Subcutaneous abdominal adipose tissue (tissue), 5 donors: ENCODE results near the gene PHF13.
A peak's percentile ranks its signal among the peaks of the same experiment; 100 is the strongest.

Experiments used
- H3K27ac ChIP-seq: one replicate; pipeline ENCODE4 v1.7.0; 2013; ENCODE audit warnings: low read depth, mild to moderate bottlenecking, inconsistent platforms, low read length, moderate library complexity
- H3K27me3 ChIP-seq, 5 donors: one replicate each; pipeline ENCODE4 v1.7.0; 2013; ENCODE audit warnings: low read length in 5 of 5, inconsistent platforms in 1 of 5; ENCODE audit not compliant: control insufficient read depth in 5 of 5, insufficient read depth in 4 of 5
- H3K36me3 ChIP-seq, 5 donors: one replicate each; pipeline ENCODE4 v1.7.0; 2013; ENCODE audit warnings: low read length in 5 of 5; ENCODE audit not compliant: control insufficient read depth in 5 of 5, insufficient read depth in 5 of 5
- H3K4me1 ChIP-seq, 5 donors: one replicate each; pipeline ENCODE4 v1.7.0; 2013; ENCODE audit warnings: low read length in 5 of 5, mild to moderate bottlenecking in 3 of 5, moderate library complexity in 1 of 5; ENCODE audit not compliant: control insufficient read depth in 5 of 5, insufficient read depth in 5 of 5
- H3K4me3 ChIP-seq, 5 donors: one replicate each; pipeline ENCODE4 v1.7.0; 2013; ENCODE audit warnings: low read length in 5 of 5, low read depth in 1 of 5
- H3K9ac ChIP-seq, 5 donors: one replicate each; pipeline ENCODE4 v1.7.0; 2013; ENCODE audit warnings: low read length in 5 of 5, mild to moderate bottlenecking in 4 of 5, moderate library complexity in 3 of 5
- H3K9me3 ChIP-seq, 5 donors: one replicate each; pipeline ENCODE4 v1.7.0; 2013; ENCODE audit warnings: low read length in 5 of 5; ENCODE audit not compliant: control insufficient read depth in 5 of 5
- donor health status: healthy.
- donor health status: healthy.
- donor health status: healthy.
- donor health status: healthy.
- donor health status: healthy.

Gene PHF13

GRCh38 chr1:6614929-6615785, 1.6 kb downstream of the PHF13 start:
- Histone ChIP-seq H3K36me3 (peaks cover 0 to 20% (median 9%) of the 10 kb centered on the region in 5 donors), H3K9me3 (no peaks in the 10 kb centered on the region), H3K4me1 (peaks cover 3 to 49% (median 31%) of the 10 kb centered on the region in 5 donors), H3K27me3 (no peaks in the 10 kb centered on the region), H3K27ac (peak overlapping the region; percentile 67), H3K9ac (peak overlapping the region in 4 of 5 donors; percentile 53 to 80 (median 76)), H3K4me3 (peak overlapping the region; percentile 59 to 78 (median 67))

- Histone ChIP-seq H3K27me3 (no peaks in the 10 kb centered on the region), H3K36me3 (peaks cover 0 to 43% (median 29%) of the 10 kb centered on the region in 5 donors), H3K9me3 (no peaks in the 10 kb centered on the region), H3K4me1 (peaks cover 5 to 59% (median 42%) of the 10 kb centered on the region in 5 donors), H3K4me3 (no peak overlapping the region), H3K9ac (no peak overlapping the region), H3K27ac (no peak overlapping the region)
Measured at GRCh38 chr1:6619045-6619444, 5.5 kb downstream of the PHF13 start.

DNA sequence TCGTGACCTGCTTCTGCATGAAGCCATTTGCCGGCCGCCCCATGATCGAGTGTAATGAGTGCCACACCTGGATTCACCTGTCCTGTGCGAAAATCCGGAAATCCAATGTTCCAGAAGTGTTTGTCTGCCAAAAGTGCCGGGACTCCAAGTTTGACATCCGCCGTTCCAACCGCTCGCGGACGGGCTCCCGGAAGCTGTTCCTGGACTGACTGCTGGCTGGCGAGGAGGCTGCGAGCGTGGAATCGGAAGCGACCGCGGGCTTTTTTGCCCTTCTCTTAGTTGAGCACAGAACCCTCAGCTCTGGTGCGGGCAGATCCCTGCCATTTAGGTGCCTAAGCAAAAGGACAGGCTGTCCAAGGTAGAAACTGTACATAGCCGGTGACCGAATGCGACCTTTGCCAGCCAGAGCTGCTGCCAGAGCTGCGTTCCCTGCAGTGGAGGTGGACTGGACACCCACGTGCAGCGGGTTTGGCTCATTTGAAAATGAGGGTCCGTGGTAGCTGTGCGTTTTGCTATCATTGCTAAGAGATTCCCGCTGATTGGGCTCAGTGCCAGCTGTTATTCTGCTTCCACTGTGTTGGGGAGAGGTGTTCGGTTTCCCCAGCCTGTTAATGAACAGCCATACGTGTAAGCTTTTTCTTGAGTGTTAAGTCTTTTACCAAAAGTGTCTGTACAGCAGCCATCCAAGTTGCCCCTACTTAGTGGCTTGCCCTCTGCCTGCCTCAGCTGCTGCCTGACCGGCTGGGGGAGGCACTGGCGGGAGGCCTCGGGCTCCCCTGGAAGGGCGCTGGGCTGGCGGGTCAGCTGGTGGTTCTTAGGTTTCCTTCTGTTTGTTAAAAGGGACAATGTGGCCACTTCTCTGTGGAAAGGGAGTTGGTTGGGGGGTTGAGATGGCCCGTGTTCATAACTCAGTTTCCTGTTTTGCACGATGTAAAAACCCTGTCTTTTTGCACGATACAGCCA, 8.2 kb downstream of the PHF13 start:
- H3K9ac ChIP-seq: peak overlapping the region in 3 of 5 donors; percentile 8 to 53 (median 16)
- H3K4me1 ChIP-seq: peaks cover 8 to 64% (median 51%) of the 10 kb centered on the region in 5 donors
- no peaks in the 10 kb centered on the region for H3K9me3 ChIP-seq
- peaks cover 0 to 43% (median 29%) of the 10 kb centered on the region in 5 donors for H3K36me3 ChIP-seq
- peak overlapping the region in 2 of 5 donors; percentile 13 to 25 for H3K4me3 ChIP-seq
- peak overlapping the region; percentile 95 for H3K27ac ChIP-seq
- H3K27me3 ChIP-seq: no peaks in the 10 kb centered on the region

- H3K36me3 ChIP-seq: peaks cover 0 to 42% (median 31%) of the 10 kb centered on the region in 5 donors
Measured at GRCh38 chr1:6622396-6623152, 9.0 kb downstream of the PHF13 start.

DNA sequence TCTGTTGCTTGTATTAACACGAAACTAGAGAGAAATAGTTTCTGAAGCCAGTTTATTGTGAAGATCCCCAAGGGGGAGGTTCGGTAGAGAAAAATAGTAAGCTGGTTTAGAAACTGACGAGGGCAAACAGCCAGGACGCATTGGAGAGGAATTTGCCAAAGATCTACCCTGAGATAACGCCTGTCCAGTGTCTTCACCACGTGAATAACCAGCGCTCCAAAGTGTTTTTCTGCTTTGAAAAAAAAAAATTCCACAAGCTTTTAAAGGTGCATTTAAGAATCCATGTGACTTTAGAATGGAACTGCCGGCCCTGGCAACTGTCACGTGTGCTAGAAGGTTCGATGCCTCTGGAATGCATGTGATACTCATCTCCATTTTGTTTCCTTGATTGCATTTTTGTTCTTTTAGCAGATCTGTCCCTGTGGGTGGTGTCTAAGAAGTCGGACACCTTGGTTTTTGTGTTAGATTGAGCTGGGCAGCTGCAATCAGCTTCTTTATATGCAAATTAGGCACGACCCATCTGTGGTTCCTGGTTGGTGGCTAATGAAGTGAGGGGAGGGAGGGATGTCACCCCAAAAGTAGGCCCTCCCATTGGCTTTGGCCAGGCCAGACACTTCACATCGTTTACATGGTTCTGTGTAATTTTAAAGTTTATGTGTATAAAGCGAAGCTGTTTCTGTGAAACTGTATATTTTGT, 9.9 kb downstream of the PHF13 start:
- Histone ChIP-seq H3K9ac (peak overlapping the region in 4 of 5 donors; percentile 8 to 56 (median 42)), H3K9me3 (no peaks in the 10 kb centered on the region), H3K27me3 (no peaks in the 10 kb centered on the region), H3K4me1 (peaks cover 9 to 56% (median 51%) of the 10 kb centered on the region in 5 donors), H3K36me3 (peaks cover 0 to 43% (median 34%) of the 10 kb centered on the region in 5 donors), H3K27ac (peak overlapping the region; percentile 95), H3K4me3 (no peak overlapping the region)

More at GRCh38 chr1:6622396-6623152, 9.0 kb downstream of the PHF13 start:
- no peaks in the 10 kb centered on the region for H3K27me3 ChIP-seq
- peak overlapping the region in 2 of 5 donors; percentile 13 to 25 for H3K4me3 ChIP-seq
- no peaks in the 10 kb centered on the region for H3K9me3 ChIP-seq
- peak overlapping the region in 4 of 5 donors; percentile 8 to 56 (median 48) for H3K9ac ChIP-seq
- peaks cover 10 to 64% (median 52%) of the 10 kb centered on the region in 5 donors for H3K4me1 ChIP-seq
- peak overlapping the region; percentile 95 for H3K27ac ChIP-seq

DNA sequence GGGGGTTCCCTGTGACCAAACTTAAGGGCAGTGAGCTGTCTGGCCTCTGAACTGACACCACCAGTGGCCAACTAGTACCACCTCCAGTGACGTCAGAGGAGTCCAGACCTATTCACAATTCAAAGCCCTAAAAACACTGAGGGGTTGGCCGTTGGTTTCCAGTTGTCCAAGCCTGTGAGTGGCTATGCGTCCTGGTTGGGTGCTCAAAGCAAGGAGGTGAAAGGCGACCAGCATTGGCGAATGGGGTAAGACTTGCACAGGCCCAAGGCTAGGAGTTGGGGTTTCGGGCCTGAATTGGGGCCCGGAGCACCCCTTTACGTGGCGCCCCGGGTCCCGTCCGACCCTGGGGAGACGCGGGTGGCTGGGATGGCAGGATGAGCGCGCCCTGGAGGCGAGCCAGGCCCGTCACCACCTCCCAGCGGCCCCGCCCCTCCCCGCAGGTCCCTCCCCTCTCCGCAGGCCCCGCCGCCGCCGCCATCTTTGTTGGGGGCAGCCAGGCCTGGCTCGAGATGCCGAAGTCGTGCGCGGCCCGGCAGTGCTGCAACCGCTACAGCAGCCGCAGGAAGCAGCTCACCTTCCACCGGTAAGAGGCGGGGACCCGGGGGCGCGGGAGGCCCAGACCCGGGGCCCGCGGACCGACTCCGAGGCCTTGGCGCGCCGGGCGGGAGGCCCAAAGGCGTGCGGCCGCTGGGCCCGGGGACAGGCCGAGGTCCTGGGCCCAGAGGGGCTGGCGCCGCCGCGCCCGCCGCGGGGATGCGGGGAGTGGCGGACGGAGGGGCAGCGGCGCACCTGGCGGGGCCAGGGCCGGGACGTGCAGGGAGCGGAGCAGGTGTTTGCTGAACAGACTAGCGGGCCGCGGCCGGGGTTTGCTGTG, 11.4 kb downstream of the PHF13 start, which contains the start of gene THAP3:
Gene THAP3 (plus strand): TSS at position 159 of the 874 bp plus-strand sequence. CDS start 351 bp downstream, at position 510.
- H3K4me1 ChIP-seq: peaks cover 9 to 56% (median 50%) of the 10 kb centered on the region in 5 donors

DNA sequence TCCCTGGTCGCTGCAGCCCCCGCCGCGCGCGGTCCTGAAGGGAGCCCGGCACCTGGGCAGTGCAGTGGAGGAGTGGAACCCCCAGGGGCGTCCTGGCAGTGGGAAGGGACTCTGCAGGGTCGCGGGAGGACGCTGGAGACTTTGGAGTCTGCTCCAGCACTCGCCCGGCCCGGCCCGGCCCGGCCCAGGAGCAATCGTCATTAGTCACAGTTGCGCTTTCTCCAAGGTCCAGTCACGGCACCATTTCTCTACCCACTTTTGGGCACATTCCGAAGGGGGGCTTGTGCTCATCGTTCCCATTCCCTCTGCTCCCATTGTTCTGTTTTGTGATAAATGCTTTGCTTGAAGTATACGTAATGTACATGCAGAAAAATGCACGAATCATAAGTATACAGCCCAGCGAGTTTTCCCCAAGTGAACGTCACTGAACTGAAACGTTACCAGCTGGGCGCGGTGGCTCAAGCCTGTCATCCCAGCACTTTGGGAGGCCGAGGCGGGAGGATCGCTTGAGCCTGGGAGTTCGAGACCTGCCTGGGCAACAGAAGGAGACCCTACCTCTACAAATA, 12.1 kb downstream of the PHF13 start:
- Histone ChIP-seq H3K27me3 (no peaks in the 10 kb centered on the region), H3K4me1 (peaks cover 9 to 56% (median 50%) of the 10 kb centered on the region in 5 donors), H3K36me3 (peaks cover 0 to 49% (median 42%) of the 10 kb centered on the region in 5 donors), H3K27ac (peak overlapping the region; percentile 95), H3K9me3 (no peaks in the 10 kb centered on the region), H3K4me3 (peak overlapping the region; percentile 72 to 85 (median 84)), H3K9ac (peak overlapping the region in 4 of 5 donors; percentile 76 to 84 (median 80))

More for the DNA sequence above, 11.4 kb downstream of the PHF13 start, which contains the start of gene THAP3:
- H3K27ac ChIP-seq: peak within 1 kb of the TSS; percentile 95
- peak within 1 kb of the TSS; percentile 72 to 85 (median 84) for H3K4me3 ChIP-seq
- H3K36me3 ChIP-seq: peaks cover 0 to 49% (median 43%) of the 10 kb centered on the region in 5 donors
- peak within 1 kb of the TSS; percentile 56 to 84 (median 78) for H3K9ac ChIP-seq
- no peaks in the 10 kb centered on the region for H3K27me3 ChIP-seq
- no peaks in the 10 kb centered on the region for H3K9me3 ChIP-seq

DNA sequence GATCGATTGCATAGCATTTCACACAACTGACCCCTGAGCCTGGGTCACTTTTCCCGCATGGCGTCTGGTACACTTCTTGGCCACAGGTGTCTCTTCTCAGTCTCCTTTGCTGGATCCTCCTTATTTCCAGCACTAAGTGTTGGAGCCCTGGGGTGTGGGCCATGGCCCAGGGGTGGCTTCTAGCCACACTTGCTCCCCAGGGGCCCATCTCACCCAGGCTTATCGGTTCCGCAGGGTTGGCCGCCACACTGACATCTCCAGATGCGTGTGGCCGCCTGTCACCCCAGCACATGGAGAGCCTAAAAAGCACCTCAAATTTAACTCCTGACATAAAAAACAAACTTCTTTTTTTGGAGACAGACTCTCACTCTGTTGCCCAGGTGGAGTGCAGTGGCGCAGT, 13.5 kb downstream of the PHF13 start:
- Histone ChIP-seq H3K27me3 (no peaks in the 10 kb centered on the region), H3K9me3 (no peaks in the 10 kb centered on the region), H3K27ac (no peak overlapping the region), H3K4me1 (peaks cover 7 to 49% (median 42%) of the 10 kb centered on the region in 5 donors), H3K36me3 (peaks cover 0 to 50% (median 33%) of the 10 kb centered on the region in 5 donors), H3K9ac (no peak overlapping the region), H3K4me3 (no peak overlapping the region)
